Amniotic epithelial cell (primary cell): ENCODE results near the gene CD52.

ENCODE experiments used
- DNase-seq: peaks from one replicate; pipeline ENCODE4 v3.0.0-alpha.2; 2010; ENCODE audit warnings: low read depth

The CD52 gene

GRCh38 chr1:26357121-26357602 lies 39.4 kb downstream of the CD52 start:
- DNase-seq: no peak

- DNase-seq: no peak
These were observed 40.9 kb downstream of the CD52 start for GRCh38 chr1:26358411-26359384.

- no peak for DNase-seq
These were observed 42.4 kb downstream of the CD52 start for GRCh38 chr1:26359981-26360806.

- no peak for DNase-seq
These were observed 43.2 kb downstream of the CD52 start for GRCh38 chr1:26360807-26361604.

- DNase-seq: no peak
These were observed 43.9 kb downstream of the CD52 start for GRCh38 chr1:26361605-26362122.

GRCh38 chr1:26362331-26362730 lies 44.6 kb downstream of the CD52 start:
- no peak for DNase-seq

- DNase-seq: peak; percentile 60
These were observed 46.0 kb downstream of the CD52 start for GRCh38 chr1:26363549-26364448.

GRCh38 chr1:26364956-26365355 lies 47.2 kb downstream of the CD52 start:
- no peak for DNase-seq

- no peak for DNase-seq
These were observed 49.7 kb downstream of the CD52 start for GRCh38 chr1:26367441-26367840.

GRCh38 chr1:26368006-26368405 lies 50.2 kb downstream of the CD52 start:
- no peak for DNase-seq

GRCh38 chr1:26368486-26368885 lies 50.7 kb downstream of the CD52 start:
- no peak for DNase-seq
